HG02763 (cell line): ENCODE data around the gene CWF19L1.

Experiments used
- ATAC-seq: cut with Tn5 transposase; IDR thresholded peaks from one replicate; pipeline ENCODE4 v1.9.1; 2021; ENCODE audit warnings: mild to moderate bottlenecking, moderate library complexity; ENCODE audit not compliant: unreplicated experiment

The CWF19L1 gene

GRCh38 chr10:100254191-100254590, 13.2 kb downstream of the CWF19L1 start:
- ATAC-seq = no peak

GRCh38 chr10:100253041-100253440, 14.4 kb downstream of the CWF19L1 start:
- no peak for ATAC-seq

GRCh38 chr10:100248820-100249219, 18.6 kb downstream of the CWF19L1 start:
- ATAC-seq = no peak

GRCh38 chr10:100245484-100246220, 21.8 kb downstream of the CWF19L1 start:
- ATAC-seq = no peak

GRCh38 chr10:100239851-100240250, 27.6 kb downstream of the CWF19L1 start:
- no peak for ATAC-seq

- no peak for ATAC-seq
Measured at GRCh38 chr10:100238429-100238828, 29.0 kb downstream of the CWF19L1 start.

- no peak for ATAC-seq
Measured at GRCh38 chr10:100232101-100232500, 35.3 kb downstream of the CWF19L1 start.

- no peak for ATAC-seq
Measured at GRCh38 chr10:100229819-100230422, 37.5 kb downstream of the CWF19L1 start.

- no peak for ATAC-seq
Measured at GRCh38 chr10:100223879-100224278, 43.6 kb downstream of the CWF19L1 start.

- ATAC-seq = no peak
Measured at GRCh38 chr10:100222529-100222928, 44.9 kb downstream of the CWF19L1 start.

- ATAC-seq = no peak
Measured at GRCh38 chr10:100216006-100216405, 51.4 kb downstream of the CWF19L1 start.

GRCh38 chr10:100209303-100209702, 58.1 kb downstream of the CWF19L1 start:
- no peak for ATAC-seq

GRCh38 chr10:100208276-100208675, 59.2 kb downstream of the CWF19L1 start:
- ATAC-seq = no peak

- ATAC-seq = no peak
Measured at GRCh38 chr10:100204370-100204769, 63.1 kb downstream of the CWF19L1 start.

- ATAC-seq = no peak
Measured at GRCh38 chr10:100201549-100201948, 65.9 kb downstream of the CWF19L1 start.

- no peak for ATAC-seq
Measured at GRCh38 chr10:100194711-100195110, 72.7 kb downstream of the CWF19L1 start.

- no peak for ATAC-seq
Measured at GRCh38 chr10:100192350-100192749, 75.1 kb downstream of the CWF19L1 start.

- ATAC-seq = peak; percentile 42
Measured at GRCh38 chr10:100186253-100187212, 80.9 kb downstream of the CWF19L1 start.

GRCh38 chr10:100185364-100186252, 81.8 kb downstream of the CWF19L1 start, which contains the start of gene ERLIN1:
Gene ERLIN1 (minus strand): TSS chr10:100186029. CDS start chr10:100185626, 403 bp downstream.
- peak; percentile 84 for ATAC-seq

- ATAC-seq = no peak
Measured at GRCh38 chr10:100184840-100185239, 82.6 kb downstream of the CWF19L1 start.
